GM21526 (cell line): ENCODE measurements around the gene CACNA1C.

Experiments
- ATAC-seq: cut with Tn5 transposase; IDR thresholded peaks from one replicate; pipeline ENCODE4 v1.9.1; 2021; ENCODE audit warnings: moderate library complexity; ENCODE audit not compliant: unreplicated experiment, low FRiP score

The CACNA1C gene

DNA sequence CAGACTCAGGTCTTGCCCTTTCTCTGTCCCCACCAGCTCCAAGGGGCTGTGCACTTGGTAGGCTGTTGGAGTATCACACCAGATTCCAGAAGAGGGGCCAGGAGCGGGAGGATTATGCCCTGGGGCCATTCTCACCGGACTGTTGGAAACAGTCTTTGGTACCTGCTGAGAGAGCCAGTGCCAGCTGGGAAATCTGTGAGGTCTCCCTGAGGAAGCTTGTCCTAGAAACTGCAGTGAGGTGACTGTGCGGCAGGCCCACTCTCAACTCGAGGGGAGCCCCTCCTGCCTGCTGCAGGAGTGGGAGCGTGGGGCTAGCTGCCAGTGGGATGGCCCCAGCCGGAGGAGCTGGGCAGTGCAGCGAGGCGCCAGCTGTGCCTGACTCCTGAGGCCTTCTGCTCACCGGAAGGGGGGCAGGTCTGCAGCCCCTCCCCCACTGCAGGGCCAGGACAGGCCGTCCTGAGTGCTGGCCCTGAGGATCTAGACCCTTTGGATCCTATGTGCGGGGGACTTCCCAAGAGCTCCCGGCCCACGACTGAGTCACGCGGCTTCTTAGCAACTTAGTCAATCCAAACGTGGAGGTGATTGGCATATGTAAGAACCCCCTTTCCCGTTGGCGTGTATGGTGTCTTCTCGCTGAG, 295.2 kb downstream of the CACNA1C start:
- ATAC-seq = no peak

DNA sequence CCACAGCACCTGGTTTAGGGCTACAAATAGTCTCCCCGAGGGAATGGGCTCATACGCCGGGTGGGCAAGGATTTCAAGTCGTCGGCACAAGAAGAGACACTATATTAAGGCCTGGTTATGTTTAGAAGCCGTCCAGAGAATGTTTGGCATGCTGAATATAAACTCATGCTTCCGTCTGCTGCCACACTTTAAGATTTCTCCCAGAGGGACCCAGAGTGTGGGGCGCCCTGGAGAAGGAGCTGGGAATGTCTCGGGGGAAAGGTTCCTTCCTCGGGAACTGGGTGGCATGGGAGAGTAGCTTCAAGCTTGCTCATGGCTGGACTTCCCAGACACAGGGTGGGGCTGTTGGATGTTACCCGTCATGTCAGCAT, 295.7 kb downstream of the CACNA1C start:
- no peak for ATAC-seq

DNA sequence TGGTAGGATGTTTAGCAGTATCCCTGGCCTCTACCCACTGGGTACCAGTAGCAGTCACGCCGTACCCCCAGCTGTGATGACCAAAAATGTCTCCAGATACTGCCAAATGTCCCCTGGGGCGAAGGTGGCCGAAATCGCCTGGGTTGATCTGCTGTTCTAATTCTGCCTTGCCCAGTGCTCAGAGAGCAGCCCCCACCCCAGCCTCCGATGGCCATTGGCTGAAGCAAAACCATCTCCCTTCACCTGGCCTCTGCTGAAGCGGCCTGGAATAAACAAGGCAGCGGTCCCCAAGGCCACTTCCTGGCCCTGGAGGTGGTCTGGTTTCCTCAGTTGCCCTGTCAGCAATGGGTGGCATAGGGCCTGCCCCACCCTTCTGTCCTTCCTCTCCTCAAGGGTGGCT, 298.4 kb downstream of the CACNA1C start:
- no peak for ATAC-seq

DNA sequence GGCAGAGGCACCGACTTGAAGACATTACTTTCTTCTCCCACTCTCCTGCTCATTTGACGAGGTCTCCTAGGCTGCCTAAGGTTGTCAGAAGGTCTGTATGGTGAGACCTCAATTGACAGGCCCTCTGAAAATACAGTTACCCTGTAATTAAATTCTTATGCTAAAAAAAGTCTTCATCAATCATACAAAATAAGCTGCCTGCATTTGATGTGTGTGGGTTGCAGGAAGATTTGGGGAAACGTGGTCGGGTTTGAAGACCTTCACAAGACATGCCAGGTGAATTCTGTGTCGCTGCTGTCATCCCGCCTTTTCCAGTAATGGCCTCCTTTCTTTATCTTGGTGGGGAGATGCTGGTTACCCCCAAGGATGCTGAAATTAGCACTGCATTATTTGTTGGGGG, 299.4 kb downstream of the CACNA1C start:
- no peak for ATAC-seq

DNA sequence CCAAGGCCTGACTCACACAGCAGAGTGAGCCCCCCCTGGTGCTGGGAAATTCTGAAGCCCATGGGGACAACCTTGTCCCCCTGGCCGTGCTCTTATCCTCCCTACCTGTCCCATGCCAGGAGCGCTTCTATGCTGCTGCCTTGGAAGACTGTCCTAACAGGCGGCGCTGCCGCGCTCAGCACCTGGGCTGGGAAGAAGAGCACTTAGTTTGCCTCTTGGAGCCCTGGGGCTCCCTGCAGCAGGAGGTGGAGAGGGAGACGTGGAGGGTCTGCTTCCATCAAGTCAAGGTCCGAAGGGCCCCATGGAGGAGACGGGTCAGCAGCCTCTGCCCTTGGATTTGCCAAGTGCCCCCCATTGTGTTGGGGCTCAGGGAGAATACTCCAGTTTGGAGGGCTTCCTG, 300.5 kb downstream of the CACNA1C start:
- no peak for ATAC-seq

DNA sequence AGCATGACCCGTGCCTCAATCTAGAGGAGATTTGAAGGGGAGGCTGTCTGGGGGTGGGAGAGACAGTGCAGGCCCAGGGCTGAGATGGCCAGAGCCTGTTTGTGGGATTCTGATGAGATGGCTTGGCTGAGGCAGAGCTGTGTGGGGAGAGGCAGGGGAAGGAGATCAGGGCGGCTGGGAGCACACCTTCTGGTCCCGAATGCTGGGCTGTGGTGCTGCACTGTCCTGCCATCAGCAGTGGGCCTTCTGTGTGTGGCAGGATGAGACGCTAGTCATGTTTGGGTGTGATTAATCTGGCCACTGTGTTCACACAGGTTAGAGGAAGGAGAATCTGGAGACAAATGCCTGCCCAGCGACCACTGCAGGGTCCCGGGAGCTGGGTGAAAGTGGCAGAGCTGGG, 300.9 kb downstream of the CACNA1C start:
- ATAC-seq = no peak

DNA sequence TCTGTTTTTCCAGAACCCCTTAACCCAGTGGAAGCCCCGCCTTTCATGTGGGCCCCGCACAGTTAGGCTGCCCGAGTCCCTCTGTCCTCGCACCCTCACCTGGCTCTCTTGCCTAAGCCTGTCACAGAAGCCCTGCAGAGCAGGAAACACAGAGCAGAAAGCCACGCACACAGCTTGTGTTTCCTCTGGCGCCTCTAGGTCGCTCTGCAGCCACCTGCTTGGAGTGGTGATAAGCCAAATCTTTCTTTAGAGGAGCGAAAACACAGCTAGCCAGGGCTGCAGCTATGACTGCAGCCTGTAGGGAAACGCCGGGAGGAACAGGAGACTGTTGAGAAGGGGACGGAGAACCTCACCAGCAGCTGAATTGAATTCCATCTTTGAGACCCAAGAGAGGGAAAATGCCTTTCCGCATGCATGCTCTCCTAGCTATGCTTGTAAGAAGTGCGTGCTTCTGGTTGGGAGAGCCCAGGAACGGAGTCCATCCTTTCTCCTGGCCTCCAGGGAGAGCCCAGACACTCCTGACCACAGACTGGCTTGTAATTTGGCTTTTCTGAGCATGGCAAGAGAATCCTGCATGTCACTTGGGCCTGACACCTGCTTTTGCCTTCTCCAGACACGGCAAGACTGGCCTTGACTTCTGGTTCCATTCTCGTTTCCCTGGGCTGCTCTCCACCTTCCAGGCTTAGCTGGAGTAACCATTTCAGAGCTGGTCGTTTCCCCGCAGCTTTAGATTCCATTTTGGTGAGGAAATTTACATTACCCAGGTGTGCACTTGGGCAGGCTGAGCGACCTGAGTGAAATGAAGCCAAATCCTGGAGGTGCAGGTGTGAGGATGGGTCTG, 301.6 kb downstream of the CACNA1C start:
- ATAC-seq = no peak

DNA sequence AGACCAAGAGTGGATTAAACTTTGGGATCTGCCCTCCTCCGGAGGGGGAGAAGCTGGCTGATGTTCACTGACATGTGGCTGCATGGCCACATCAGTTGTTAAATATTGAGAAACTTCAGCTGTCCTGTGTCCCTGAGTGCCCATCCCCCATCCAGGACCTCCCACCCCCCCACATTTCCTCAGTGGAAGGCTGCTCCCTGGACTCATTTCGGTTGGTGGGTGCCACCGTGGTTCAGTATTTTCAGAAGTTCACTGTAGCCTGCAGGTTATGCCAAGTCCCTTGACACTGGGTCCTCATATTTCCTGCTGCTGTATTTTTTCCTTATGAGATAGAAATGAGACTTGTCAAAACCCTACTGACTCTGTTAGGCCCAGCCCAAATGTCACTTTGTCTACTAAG, 302.4 kb downstream of the CACNA1C start:
- ATAC-seq = no peak

DNA sequence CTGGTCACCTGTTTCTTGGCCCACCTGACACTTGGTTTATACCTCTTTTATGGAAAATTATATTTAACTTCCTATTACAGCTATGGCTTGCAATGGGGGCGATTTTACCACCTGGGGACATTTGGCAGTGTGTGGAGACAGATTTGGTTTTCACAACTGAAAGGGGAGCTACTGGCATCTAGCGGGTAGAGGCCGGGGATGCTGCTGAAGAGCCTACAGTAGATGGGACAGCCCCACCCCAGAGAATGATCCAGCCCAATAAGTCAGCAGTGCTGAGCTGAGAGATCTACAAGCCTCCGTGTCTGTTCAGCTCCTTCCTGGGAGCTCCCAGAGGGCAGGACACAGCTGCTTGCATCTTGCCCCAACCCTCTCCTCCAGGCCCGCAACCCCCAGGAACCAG, 302.8 kb downstream of the CACNA1C start:
- no peak for ATAC-seq

DNA sequence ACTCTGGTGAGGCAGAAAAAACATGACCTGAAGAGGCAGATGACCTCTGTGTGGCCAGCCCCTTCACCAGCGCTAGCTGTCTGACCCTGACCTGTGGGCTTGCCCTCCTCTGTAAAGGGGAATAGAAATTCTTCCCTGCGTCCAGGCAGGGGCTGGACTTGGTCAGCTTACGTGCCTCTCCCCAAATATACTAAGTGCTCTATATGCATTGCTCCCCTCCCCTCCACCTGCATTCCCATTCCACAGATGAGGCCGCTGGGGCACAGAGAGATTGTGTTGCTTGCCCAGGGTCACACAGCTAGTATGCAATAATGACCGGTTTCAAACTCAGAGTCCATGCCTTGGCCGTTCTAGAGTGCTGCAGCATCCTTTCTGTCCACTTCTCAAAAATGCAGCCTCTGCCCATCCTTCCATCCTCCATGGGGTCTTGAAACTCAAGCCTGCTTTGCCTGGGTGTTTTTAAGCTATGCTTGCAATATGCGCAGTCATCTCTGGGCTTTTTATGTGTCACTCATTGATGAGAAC, 303.9 kb downstream of the CACNA1C start:
- no peak for ATAC-seq

DNA sequence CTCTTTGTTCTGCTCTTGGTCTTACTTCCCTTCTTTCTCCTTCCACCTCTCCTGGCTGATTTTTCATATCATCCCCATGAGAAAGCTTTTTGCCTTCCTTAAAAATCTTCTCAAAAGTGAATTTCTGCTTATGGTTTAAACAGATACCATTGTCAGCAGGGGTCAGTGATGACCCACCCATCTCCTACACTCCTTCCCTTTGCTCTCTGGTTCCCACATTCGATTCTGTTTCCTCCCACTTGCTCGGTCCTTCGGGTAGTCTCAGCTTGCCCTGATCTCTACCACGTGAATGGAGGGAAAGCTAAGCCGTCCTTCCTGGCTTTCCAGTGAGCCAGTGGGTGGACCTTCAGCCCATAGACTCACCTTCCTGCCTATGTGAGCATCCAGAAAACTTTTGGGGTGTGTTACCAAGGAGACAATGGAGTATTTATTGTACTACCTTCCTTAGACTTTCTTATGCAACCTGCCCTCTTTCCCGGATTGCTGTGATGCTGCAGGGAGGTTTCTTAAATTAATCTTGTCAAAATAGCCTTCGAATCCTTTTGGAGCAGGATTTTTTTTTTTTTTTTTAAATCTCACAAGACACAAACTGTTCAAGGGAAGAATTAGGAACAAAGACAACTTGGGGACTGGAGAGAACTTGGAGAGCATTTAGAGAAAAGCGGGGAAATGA, 306.3 kb downstream of the CACNA1C start:
- ATAC-seq = no peak

DNA sequence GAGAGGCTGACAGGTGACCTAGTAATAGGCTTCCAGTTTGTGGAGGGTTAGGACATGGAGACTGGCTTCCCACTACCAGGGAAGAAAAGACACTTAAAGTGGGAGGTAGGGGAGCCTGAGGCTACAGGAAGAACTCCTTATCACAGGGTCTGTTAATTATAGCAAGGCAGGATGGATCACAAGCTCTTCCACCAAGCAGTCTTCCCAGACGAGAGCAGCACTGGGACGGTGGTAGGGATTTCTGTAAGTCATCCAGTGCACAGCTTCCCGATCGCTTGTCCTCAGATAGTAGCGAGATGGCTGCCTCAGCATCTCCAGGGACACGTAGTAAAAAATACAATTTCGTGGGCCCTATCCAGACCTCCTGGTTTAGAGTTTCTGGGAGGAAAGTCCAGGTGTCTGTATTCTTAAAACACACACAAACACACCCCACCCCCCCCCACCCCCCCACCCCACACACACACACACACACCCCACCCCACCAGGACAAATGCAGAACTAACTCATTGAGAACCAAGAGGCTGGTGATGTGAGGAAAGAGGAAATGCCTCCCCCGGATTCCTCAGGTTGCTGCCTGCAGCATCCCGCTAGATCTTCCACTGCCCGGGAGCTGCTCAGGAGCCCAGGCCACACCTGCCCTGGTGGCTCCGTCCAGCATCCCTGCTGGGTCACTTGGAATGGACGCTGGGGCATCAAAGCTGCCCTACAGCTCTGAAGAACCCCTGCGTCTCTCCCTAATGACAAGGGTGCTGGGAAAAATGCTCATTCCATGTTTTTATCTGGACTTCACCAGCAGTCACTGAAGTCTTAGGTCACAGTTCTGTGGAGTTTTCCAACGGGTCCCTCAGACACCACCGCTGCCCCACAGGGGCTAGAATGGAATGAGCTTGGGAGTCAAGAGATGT, 307.2 kb downstream of the CACNA1C start:
- ATAC-seq = no peak

DNA sequence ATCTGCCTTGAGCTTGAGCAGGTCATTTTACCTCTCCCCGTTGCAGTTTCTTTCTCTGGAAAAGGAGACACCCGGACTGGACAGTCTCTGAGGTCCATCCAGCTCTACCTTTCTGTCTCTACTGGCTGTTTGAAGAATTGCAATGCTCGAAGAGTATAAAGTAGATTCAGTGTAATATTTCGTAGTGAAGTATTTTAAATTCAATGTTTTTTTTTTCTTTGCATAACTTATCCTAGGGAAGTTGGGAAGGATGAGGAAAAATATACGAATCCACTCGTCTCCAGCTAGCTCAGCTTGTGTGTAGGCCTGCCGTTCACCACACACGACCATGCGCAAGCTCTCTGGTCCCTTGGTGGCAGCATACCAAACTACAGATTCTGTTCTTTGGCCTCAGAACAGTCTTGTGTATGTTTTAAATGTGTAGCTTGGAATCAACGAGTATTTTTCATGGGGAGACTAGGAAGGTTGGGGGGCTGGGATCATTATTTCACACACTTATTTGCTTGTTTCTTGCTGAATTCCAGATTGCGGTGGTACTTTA, 307.9 kb downstream of the CACNA1C start:
- no peak for ATAC-seq

DNA sequence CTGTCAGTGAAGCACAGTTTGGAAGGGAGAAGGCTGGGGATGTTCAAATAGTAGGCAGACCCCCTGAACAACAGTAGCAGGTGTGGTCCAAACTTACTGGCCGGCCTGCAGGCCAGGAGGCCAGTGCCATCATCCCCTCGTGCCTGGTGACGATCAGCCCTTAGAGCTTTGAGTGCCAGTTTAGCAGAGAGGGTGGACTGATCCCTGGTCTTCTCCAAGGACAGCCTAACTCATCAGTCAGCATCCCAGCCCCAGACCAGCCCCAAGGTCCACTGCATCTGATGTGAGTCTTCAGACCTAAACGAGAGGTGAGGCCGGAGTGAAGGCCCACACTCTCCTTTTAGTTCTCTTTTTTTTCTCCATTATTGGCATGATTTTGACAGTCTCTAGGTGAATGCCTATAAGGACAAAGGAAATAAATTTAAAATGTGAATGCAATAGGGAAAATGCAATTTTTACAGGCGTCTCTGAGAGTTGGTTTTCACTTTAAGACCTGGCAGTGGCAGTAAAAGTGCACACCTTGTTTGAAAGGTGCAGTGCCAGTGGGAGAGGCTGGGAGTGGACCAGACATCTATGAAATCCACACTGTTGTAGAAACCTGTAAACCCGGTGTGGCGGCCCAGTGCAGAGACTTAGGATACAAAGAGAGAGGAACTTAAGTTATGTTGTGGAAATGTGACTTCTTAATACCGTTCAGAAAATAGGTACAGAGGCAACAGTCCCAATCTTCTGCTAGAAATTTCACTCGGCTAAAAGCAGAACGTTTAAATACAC, 311.2 kb downstream of the CACNA1C start:
- no peak for ATAC-seq

DNA sequence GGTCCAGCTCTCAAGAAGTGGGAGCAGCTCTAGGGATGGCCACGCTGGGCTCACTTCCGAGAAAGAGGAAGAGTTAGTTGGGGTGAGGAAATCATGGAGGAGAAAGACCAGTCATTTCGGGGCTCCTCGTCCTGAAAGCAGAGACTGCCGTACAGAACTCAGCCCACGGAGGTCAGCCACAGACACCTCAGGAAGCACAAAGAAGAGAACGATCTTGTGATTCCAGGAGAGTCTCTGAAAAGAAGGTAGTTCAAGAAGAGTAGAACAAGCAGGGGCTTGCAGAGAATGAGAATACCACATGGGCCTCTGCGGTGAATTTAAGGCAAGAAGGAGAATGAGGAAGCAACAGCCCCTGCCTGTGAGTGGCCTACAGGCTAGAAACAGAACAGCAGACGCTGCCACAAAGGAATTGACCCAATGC, 311.9 kb downstream of the CACNA1C start:
- ATAC-seq = no peak

DNA sequence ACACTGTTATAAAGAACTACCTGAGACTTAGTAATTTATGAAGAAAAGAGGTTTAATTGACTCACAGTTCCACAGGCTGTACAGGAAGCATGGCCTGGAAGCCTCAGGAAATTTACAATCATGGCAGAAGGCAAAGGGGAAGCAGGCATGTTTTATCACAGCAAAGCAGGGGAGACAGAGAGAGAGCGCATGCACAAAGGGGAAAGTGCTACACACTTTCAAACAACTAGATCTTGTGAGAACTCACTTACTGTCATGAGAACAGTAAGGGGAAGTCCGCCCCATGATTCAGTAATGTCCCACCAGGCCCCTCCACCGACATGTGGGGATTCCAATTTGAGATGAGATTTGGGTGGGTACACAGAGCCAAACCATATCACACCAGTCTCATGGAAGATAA, 313.9 kb downstream of the CACNA1C start:
- ATAC-seq = no peak

DNA sequence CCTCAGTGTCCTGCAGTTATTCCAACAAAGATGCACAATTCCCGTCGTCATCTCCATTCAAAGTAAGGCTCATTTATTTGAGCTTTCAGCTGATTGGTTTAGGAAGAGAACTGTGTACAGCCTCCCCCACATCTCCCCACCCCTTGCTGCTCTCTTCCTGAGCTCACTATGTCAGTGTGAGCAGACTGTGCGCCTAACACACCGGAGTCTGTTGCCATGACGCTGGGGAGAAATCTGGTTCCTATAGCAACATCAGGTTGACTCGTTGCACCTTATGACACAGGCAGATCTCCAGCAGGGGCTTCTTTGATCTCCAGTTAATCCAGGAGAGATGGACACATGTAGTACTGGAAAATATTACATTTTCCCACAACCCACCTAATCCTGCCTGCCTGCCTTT, 319.4 kb downstream of the CACNA1C start:
- ATAC-seq = no peak

DNA sequence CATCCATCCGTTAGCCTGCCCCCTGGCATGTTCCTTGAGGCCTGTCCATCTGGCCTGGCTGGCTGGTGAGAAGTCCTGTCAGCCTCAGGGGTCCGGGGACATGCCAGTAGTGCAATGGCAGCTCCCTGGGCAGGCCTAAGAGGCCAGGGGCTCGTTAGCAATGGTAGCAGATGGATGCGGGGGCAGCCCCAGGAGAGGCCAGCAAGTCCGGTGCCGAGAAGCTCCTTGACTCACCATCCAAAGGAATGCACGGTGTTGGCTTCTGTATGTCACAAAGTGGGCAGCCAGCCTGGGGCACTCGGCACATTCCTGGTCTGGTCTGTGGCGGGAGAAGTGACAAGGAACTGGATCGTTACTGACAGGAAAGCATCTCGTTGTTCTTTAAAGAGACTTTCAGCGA, 319.9 kb downstream of the CACNA1C start:
- ATAC-seq = no peak

DNA sequence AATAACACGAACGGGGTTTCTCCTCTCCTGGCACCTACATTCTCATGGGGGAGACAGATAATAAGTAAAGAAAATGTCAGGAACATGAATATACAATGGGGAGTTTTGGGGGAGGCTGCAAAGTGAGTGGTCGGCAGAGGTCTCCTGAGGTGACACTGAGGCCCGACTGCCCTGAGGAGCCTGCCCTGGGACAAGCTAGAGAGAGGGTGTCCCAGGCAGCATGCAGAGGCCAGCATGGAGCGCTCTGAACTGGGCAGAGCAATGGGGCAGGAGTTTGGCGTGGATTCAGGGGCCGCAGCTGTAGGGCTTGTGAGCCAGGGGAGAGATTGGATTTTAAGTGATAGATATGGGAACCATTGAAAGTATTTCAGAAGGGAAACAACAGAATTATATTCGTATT, 320.5 kb downstream of the CACNA1C start:
- ATAC-seq = no peak
